OCI-LY7 (cell line): Measurements from ENCODE around the gene COPZ2.

Experiments
- CTCF ChIP-seq: fragments of 200-600 bp; sonication (generic); conservative IDR thresholded peaks from 2 replicates; pipeline ENCODE4 v1.5.1; 2014; ENCODE audit warnings: mild to moderate bottlenecking, antibody characterized with exemption, low read length, moderate library complexity, mixed read lengths
- EZH2phosphoT487 ChIP-seq: fragments of 200-600 bp; sonication (generic); IDR thresholded peaks from 2 replicates; pipeline ENCODE4 v1.6.1; 2018; ENCODE audit warnings: low read depth, borderline replicate concordance, mild to moderate bottlenecking, mixed run types, antibody characterized with exemption, low read length, moderate library complexity, mixed read lengths

GRCh38 chr17:47992216-47992615 lies 45.4 kb downstream of the COPZ2 start:
- TF ChIP-seq CTCF: no peak
- no peak for TF ChIP-seq EZH2phosphoT487
